Stimulated activated naive CD8-positive, alpha-beta T cell treated with anti-CD3 and anti-CD28 coated beads, Interleukin-15, Interleukin-2, amounts not matched to agents 100 ng/mL and 50 ng/mL, for 24 hours (primary cell): ENCODE data around the gene BANK1.

Experiments used
- H3K27ac Mint-ChIP-seq: one replicate; pipeline ENCODE4 v1.8.0; 2021; ENCODE audit warnings: mild to moderate bottlenecking, mixed read lengths
- H3K27me3 Mint-ChIP-seq: one replicate; pipeline ENCODE4 v1.8.0; 2021; ENCODE audit warnings: mixed read lengths
- H3K36me3 Mint-ChIP-seq: one replicate; pipeline ENCODE4 v1.8.0; 2021; ENCODE audit warnings: low read depth, mixed read lengths
- H3K4me1 Mint-ChIP-seq: one replicate; pipeline ENCODE4 v1.8.0; 2021; ENCODE audit warnings: low read depth, mixed read lengths
- H3K4me3 Mint-ChIP-seq: one replicate; pipeline ENCODE4 v1.8.0; 2021; ENCODE audit warnings: mild to moderate bottlenecking, mixed read lengths
- H3K9me3 Mint-ChIP-seq: one replicate; pipeline ENCODE4 v1.8.0; 2021; ENCODE audit warnings: mixed read lengths

Gene BANK1

GRCh38 chr4:101790521-101791181, at the start of gene BANK1:
BANK1 (plus strand) TSS chr4:101790730; CDS start chr4:101790881, 151 bp downstream.
- no peaks in the 10 kb centered on the region for H3K36me3 Mint-ChIP-seq

GRCh38 chr4:101753721-101754120, 36.8 kb upstream of the BANK1 start:
- Mint-ChIP-seq H3K4me1 (no peaks in the 10 kb centered on the region), H3K4me3 (no peak overlapping the region), H3K36me3 (no peaks in the 10 kb centered on the region), H3K9me3 (no peaks in the 10 kb centered on the region), H3K27ac (no peak overlapping the region), H3K27me3 (peaks cover 3% of the 10 kb centered on the region)

More at GRCh38 chr4:101790521-101791181, at the start of gene BANK1:
- peaks cover 27% of the 10 kb centered on the region for H3K4me1 Mint-ChIP-seq
- H3K9me3 Mint-ChIP-seq = peaks cover 3% of the 10 kb centered on the region
- peak within 1 kb of the TSS; percentile 82 for H3K4me3 Mint-ChIP-seq
- peaks cover 44% of the 10 kb centered on the region for H3K27me3 Mint-ChIP-seq
- peak within 1 kb of the TSS; percentile 92 for H3K27ac Mint-ChIP-seq

GRCh38 chr4:101756181-101756580, 34.3 kb upstream of the BANK1 start:
- no peaks in the 10 kb centered on the region for H3K36me3 Mint-ChIP-seq
- no peaks in the 10 kb centered on the region for H3K9me3 Mint-ChIP-seq
- peaks cover 3% of the 10 kb centered on the region for H3K27me3 Mint-ChIP-seq
- H3K4me3 Mint-ChIP-seq = no peak overlapping the region
- H3K27ac Mint-ChIP-seq = no peak overlapping the region
- no peaks in the 10 kb centered on the region for H3K4me1 Mint-ChIP-seq

GRCh38 chr4:101761405-101761804, 29.1 kb upstream of the BANK1 start:
- Mint-ChIP-seq H3K27me3 (peaks cover 1% of the 10 kb centered on the region), H3K4me3 (no peak overlapping the region), H3K9me3 (peaks cover 2% of the 10 kb centered on the region), H3K4me1 (no peaks in the 10 kb centered on the region), H3K27ac (no peak overlapping the region), H3K36me3 (no peaks in the 10 kb centered on the region)

- no peak overlapping the region for H3K4me3 Mint-ChIP-seq
- H3K36me3 Mint-ChIP-seq = no peaks in the 10 kb centered on the region
- peaks cover 6% of the 10 kb centered on the region for H3K27me3 Mint-ChIP-seq
- H3K9me3 Mint-ChIP-seq = peaks cover 4% of the 10 kb centered on the region
- no peaks in the 10 kb centered on the region for H3K4me1 Mint-ChIP-seq
- H3K27ac Mint-ChIP-seq = no peak overlapping the region
These were observed 28.5 kb upstream of the BANK1 start for GRCh38 chr4:101762025-101762424.

GRCh38 chr4:101762534-101762933, 28.0 kb upstream of the BANK1 start:
- H3K4me1 Mint-ChIP-seq = no peaks in the 10 kb centered on the region
- peaks cover 9% of the 10 kb centered on the region for H3K9me3 Mint-ChIP-seq
- no peaks in the 10 kb centered on the region for H3K36me3 Mint-ChIP-seq
- H3K4me3 Mint-ChIP-seq = no peak overlapping the region
- H3K27ac Mint-ChIP-seq = no peak overlapping the region
- peaks cover 8% of the 10 kb centered on the region for H3K27me3 Mint-ChIP-seq

- Mint-ChIP-seq H3K36me3 (no peaks in the 10 kb centered on the region), H3K4me3 (no peak overlapping the region), H3K4me1 (no peaks in the 10 kb centered on the region), H3K27ac (no peak overlapping the region), H3K9me3 (peaks cover 10% of the 10 kb centered on the region), H3K27me3 (peaks cover 8% of the 10 kb centered on the region)
These were observed 27.0 kb upstream of the BANK1 start for GRCh38 chr4:101763576-101763975.

- no peak overlapping the region for H3K4me3 Mint-ChIP-seq
- peaks cover 9% of the 10 kb centered on the region for H3K9me3 Mint-ChIP-seq
- H3K27me3 Mint-ChIP-seq = peaks cover 13% of the 10 kb centered on the region
- no peaks in the 10 kb centered on the region for H3K4me1 Mint-ChIP-seq
- no peak overlapping the region for H3K27ac Mint-ChIP-seq
- no peaks in the 10 kb centered on the region for H3K36me3 Mint-ChIP-seq
These were observed 15.7 kb upstream of the BANK1 start for GRCh38 chr4:101774807-101775206.

GRCh38 chr4:101777431-101777830, 13.1 kb upstream of the BANK1 start:
- H3K9me3 Mint-ChIP-seq = no peaks in the 10 kb centered on the region
- peaks cover 3% of the 10 kb centered on the region for H3K27me3 Mint-ChIP-seq
- H3K36me3 Mint-ChIP-seq = no peaks in the 10 kb centered on the region
- no peak overlapping the region for H3K27ac Mint-ChIP-seq
- no peaks in the 10 kb centered on the region for H3K4me1 Mint-ChIP-seq
- H3K4me3 Mint-ChIP-seq = no peak overlapping the region

GRCh38 chr4:101780284-101780683, 10.2 kb upstream of the BANK1 start:
- Mint-ChIP-seq H3K27ac (no peak overlapping the region), H3K4me3 (no peak overlapping the region), H3K4me1 (peaks cover 2% of the 10 kb centered on the region), H3K9me3 (no peaks in the 10 kb centered on the region), H3K27me3 (peaks cover 1% of the 10 kb centered on the region), H3K36me3 (no peaks in the 10 kb centered on the region)

- Mint-ChIP-seq H3K9me3 (peaks cover 3% of the 10 kb centered on the region), H3K36me3 (no peaks in the 10 kb centered on the region), H3K27me3 (peaks cover 3% of the 10 kb centered on the region), H3K4me3 (no peak overlapping the region), H3K4me1 (peaks cover 5% of the 10 kb centered on the region), H3K27ac (no peak overlapping the region)
These were observed 8.0 kb upstream of the BANK1 start for GRCh38 chr4:101782546-101782945.

- Mint-ChIP-seq H3K9me3 (peaks cover 3% of the 10 kb centered on the region), H3K27ac (no peak overlapping the region), H3K36me3 (no peaks in the 10 kb centered on the region), H3K4me1 (peaks cover 5% of the 10 kb centered on the region), H3K27me3 (peaks cover 12% of the 10 kb centered on the region), H3K4me3 (no peak overlapping the region)
These were observed 5.6 kb upstream of the BANK1 start for GRCh38 chr4:101784957-101785356.

- peaks cover 11% of the 10 kb centered on the region for H3K4me1 Mint-ChIP-seq
- peaks cover 16% of the 10 kb centered on the region for H3K27me3 Mint-ChIP-seq
- H3K27ac Mint-ChIP-seq = no peak overlapping the region
- peaks cover 3% of the 10 kb centered on the region for H3K9me3 Mint-ChIP-seq
- no peaks in the 10 kb centered on the region for H3K36me3 Mint-ChIP-seq
- no peak overlapping the region for H3K4me3 Mint-ChIP-seq
These were observed 5.0 kb upstream of the BANK1 start for GRCh38 chr4:101785486-101785885.

- H3K27me3 Mint-ChIP-seq = peaks cover 30% of the 10 kb centered on the region
- H3K4me1 Mint-ChIP-seq = peaks cover 22% of the 10 kb centered on the region
- no peaks in the 10 kb centered on the region for H3K36me3 Mint-ChIP-seq
- H3K4me3 Mint-ChIP-seq = no peak overlapping the region
- H3K27ac Mint-ChIP-seq = no peak overlapping the region
- peaks cover 3% of the 10 kb centered on the region for H3K9me3 Mint-ChIP-seq
These were observed 2.7 kb upstream of the BANK1 start for GRCh38 chr4:101787701-101788316.

GRCh38 chr4:101791182-101791558, 640 bp downstream of the BANK1 start:
- Mint-ChIP-seq H3K36me3 (no peaks in the 10 kb centered on the region), H3K9me3 (peaks cover 3% of the 10 kb centered on the region), H3K27me3 (peaks cover 49% of the 10 kb centered on the region), H3K27ac (peak overlapping the region; percentile 26), H3K4me3 (peak overlapping the region; percentile 82), H3K4me1 (peaks cover 27% of the 10 kb centered on the region)
